IMR-90 (cell line): Measurements from ENCODE around the gene MACC1.

Experiments
- BHLHE40 ChIP-seq: fragments of 150-350 bp; IDR thresholded peaks from 2 replicates; pipeline ENCODE4 v1.6.1; 2016; ENCODE audit warnings: mild to moderate bottlenecking, low read depth, low read length
- CTCF ChIP-seq: conservative IDR thresholded peaks from 2 replicates; pipeline ENCODE4 v1.5.1; 2012; ENCODE audit warnings: mild to moderate bottlenecking, low read depth, low read length, improper control_type of control experiment
- MAZ ChIP-seq: IDR thresholded peaks from 2 replicates; pipeline ENCODE4 v1.6.1; 2012; ENCODE audit warnings: low read depth, mild to moderate bottlenecking, low read length, improper control_type of control experiment, moderate library complexity, borderline replicate concordance
- RAD21 ChIP-seq: IDR thresholded peaks from 2 replicates; pipeline ENCODE4 v1.6.1; 2012; ENCODE audit warnings: low read length, improper control_type of control experiment

GRCh38 chr7:20220293-20220761, 3.1 kb upstream of the MACC1 start:
- no peak for TF ChIP-seq CTCF
- no peak for TF ChIP-seq BHLHE40
- TF ChIP-seq MAZ, result no peak
- TF ChIP-seq RAD21, result no peak
